HepG2 (cell line): Measurements from ENCODE around the gene RMI2. TPM values are rescaled to one million over a fixed set of nuclear protein-coding genes. Genes with fewer than 3 reads are reported as not detected.
A peak's percentile ranks its signal among the peaks of the same experiment; 100 is the strongest.

Experiments used
- ATAC-seq: fragments of 200-7000 bp; cut with Tn5 transposase; 3 replicates; pipeline ENCODE4 v1.9.1; 2020; ENCODE audit warnings: mild to moderate bottlenecking, moderate library complexity
- BruUV-seq: library from RNA; stranded (reverse); fragments of 400-500 nt; replicated peaks from 2 replicates; lab custom pipeline; 2021; lab: Mats Ljungman, UMichigan
- CTCF ChIA-PET: fragments of 300-600 bp; formaldehyde crosslinking; extraction: SDS; loops from one replicate; lab custom pipeline; 2021; ENCODE audit warnings: low total read pairs, inconsistent platforms, low intra/inter-chr PET ratio; lab: Yijun Ruan, JAX
- POLR2A ChIA-PET: fragments of 350-600 bp; sonication (Branson Sonifier 250); formaldehyde crosslinking; loops from one replicate; lab custom pipeline; 2020; ENCODE audit warnings: antibody characterized with exemption, inconsistent platforms; lab: Yijun Ruan, JAX
- DNase-seq: peaks from one replicate; pipeline ENCODE4 v3.0.0-alpha.2; 2015; ENCODE audit warnings: low spot score
- FAIRE-seq: peaks from 3 replicates; lab custom pipeline; 2011; peaks lifted over from hg19 to GRCh38; lab: Jason Lieb, UNC
- H2AFZ ChIP-seq: one replicate; pipeline ENCODE4 v1.6.1; 2011; ENCODE audit warnings: low read length, inconsistent platforms
- H3K27ac ChIP-seq: fragments of 300-600 bp; 3 replicates; pipeline ENCODE4 v1.8.0; 2011; ENCODE audit warnings: mixed run types, mild to moderate bottlenecking, mixed read lengths, low read length, inconsistent platforms; ENCODE audit not compliant: insufficient read depth; ENCODE audit errors: extremely low read length
- H3K27me3 ChIP-seq, 2 experiments: fragments of 200-600 bp in 1 of 2; 2 replicates in 1 of 2; 3 replicates in 1 of 2; pipeline versions ENCODE4 v1.6.0 to v1.8.0; 2011; ENCODE audit warnings: low read length in 2 of 2, mild to moderate bottlenecking in 2 of 2, moderate library complexity in 2 of 2, inconsistent platforms in 1 of 2; ENCODE audit not compliant: insufficient read depth in 2 of 2, control insufficient read depth in 1 of 2
- H3K36me3 ChIP-seq, 2 experiments: fragments of 200-600 bp in 1 of 2; replicated peaks in 1 of 2; 2 replicates in 1 of 2; 3 replicates in 1 of 2; pipeline versions ENCODE4 v1.5.1 to v1.8.0; 2011; ENCODE audit warnings: low read length in 2 of 2, inconsistent platforms in 1 of 2; ENCODE audit not compliant: insufficient read depth in 2 of 2, control insufficient read depth in 1 of 2
- H3K4me1 ChIP-seq: 2 replicates; pipeline ENCODE4 v1.5.1; 2012; ENCODE audit warnings: low read length, inconsistent platforms; ENCODE audit not compliant: insufficient read depth
- H3K4me2 ChIP-seq: 2 replicates; pipeline ENCODE4 v1.6.0; 2011; ENCODE audit warnings: low read depth, low read length, inconsistent platforms
- H3K4me3 ChIP-seq, 3 experiments: fragments of 200-600 bp in 1 of 3; sonication (generic), shearing (Covaris generic) in 1 of 3; replicated peaks in 1 of 3; 2 replicates each; pipeline ENCODE4 v1.5.1; 2011 to 2016; ENCODE audit warnings: low read length in 3 of 3, inconsistent platforms in 2 of 3, low read depth in 2 of 3, mild to moderate bottlenecking in 2 of 3, control low read depth in 1 of 3, mixed read lengths in 1 of 3; ENCODE audit not compliant: insufficient read depth in 1 of 3
- H3K79me2 ChIP-seq: one replicate; pipeline ENCODE4 v1.6.1; 2011; ENCODE audit warnings: low read length, inconsistent platforms; ENCODE audit not compliant: insufficient read depth
- H3K9ac ChIP-seq: 2 replicates; pipeline ENCODE4 v1.6.0; 2011; ENCODE audit warnings: mild to moderate bottlenecking, low read depth, low read length, inconsistent platforms; ENCODE audit not compliant: insufficient read depth
- H3K9me3 ChIP-seq: 2 replicates; pipeline ENCODE4 v1.5.1; 2012; ENCODE audit warnings: mild to moderate bottlenecking, low read length
- H4K20me1 ChIP-seq: 2 replicates; pipeline ENCODE4 v1.6.0; 2011; ENCODE audit warnings: inconsistent platforms, mild to moderate bottlenecking, low read length, moderate library complexity; ENCODE audit not compliant: insufficient read depth
- BHLHE40 ChIP-seq: IDR thresholded peaks from 2 replicates; pipeline ENCODE4 v1.6.1; 2011; ENCODE audit warnings: low read length, improper control_type of control experiment
- CAMTA2 ChIP-seq: sonication (generic); formaldehyde crosslinking; IDR thresholded peaks from 2 replicates; pipeline ENCODE4 v1.4.0; 2020; ENCODE audit warnings: mild to moderate bottlenecking, missing genetic modification reagents, borderline replicate concordance
- DPF2 ChIP-seq: sonication (generic); formaldehyde crosslinking; IDR thresholded peaks from 2 replicates; pipeline ENCODE4 v1.4.0; 2020; ENCODE audit warnings: mild to moderate bottlenecking, low read depth, missing genetic modification reagents, borderline replicate concordance
- DR1 ChIP-seq: sonication (generic); formaldehyde crosslinking; IDR thresholded peaks from 2 replicates; pipeline ENCODE4 v1.8.0; 2021; ENCODE audit warnings: mild to moderate bottlenecking, missing genetic modification reagents, inconsistent platforms
- FOXK2 ChIP-seq: fragments of 450-650 bp; IDR thresholded peaks from 2 replicates; pipeline ENCODE4 v1.6.1; 2016
- FOXM1 ChIP-seq: sonication (generic); formaldehyde crosslinking; IDR thresholded peaks from 2 replicates; pipeline ENCODE4 v1.5.0; 2020; ENCODE audit warnings: missing genetic modification reagents
- HOXD1 ChIP-seq: sonication (generic); formaldehyde crosslinking; IDR thresholded peaks from 2 replicates; pipeline ENCODE4 v1.5.0; 2020; ENCODE audit warnings: missing genetic modification reagents
- RFX5 ChIP-seq: IDR thresholded peaks from 2 replicates; pipeline ENCODE4 v1.6.1; 2011; ENCODE audit warnings: low read depth, low read length, improper control_type of control experiment
- SALL1 ChIP-seq: sonication (generic); formaldehyde crosslinking; IDR thresholded peaks from 2 replicates; pipeline ENCODE4 v1.8.0; 2022; ENCODE audit warnings: mild to moderate bottlenecking, missing genetic modification reagents
- SRSF4 ChIP-seq: fragments of 200-400 bp; formaldehyde crosslinking; IDR thresholded peaks from one replicate; pipeline ENCODE4 v1.6.1; 2018; ENCODE audit warnings: mild to moderate bottlenecking, low read depth, low read length, moderate library complexity; ENCODE audit not compliant: poor library complexity, severe bottlenecking
- STAT6 ChIP-seq: sonication (generic); formaldehyde crosslinking; IDR thresholded peaks from 2 replicates; pipeline ENCODE4 v1.4.0; 2020; ENCODE audit warnings: missing genetic modification reagents, mild to moderate bottlenecking, borderline replicate concordance
- TBP ChIP-seq: sonication (generic); formaldehyde crosslinking; IDR thresholded peaks from 2 replicates; pipeline ENCODE4 v1.5.0; 2020; ENCODE audit warnings: missing genetic modification reagents
- TBX3 ChIP-seq: fragments of 450-650 bp; IDR thresholded peaks from 2 replicates; pipeline ENCODE4 v1.6.1; 2017; ENCODE audit warnings: antibody characterized with exemption, mild to moderate bottlenecking, inconsistent platforms, borderline replicate concordance
- ZHX1 ChIP-seq: sonication (generic); formaldehyde crosslinking; IDR thresholded peaks from 2 replicates; pipeline ENCODE4 v1.8.1; 2022; ENCODE audit warnings: low read depth, mild to moderate bottlenecking, missing genetic modification reagents
- ZMYM3 ChIP-seq: sonication (generic); formaldehyde crosslinking; IDR thresholded peaks from 2 replicates; pipeline ENCODE4 v1.5.1; 2020; ENCODE audit warnings: mild to moderate bottlenecking, missing genetic modification reagents
- ZNF30 ChIP-seq: sonication (generic); formaldehyde crosslinking; IDR thresholded peaks from 2 replicates; pipeline ENCODE4 v1.5.0; 2020; ENCODE audit warnings: mild to moderate bottlenecking, missing genetic modification reagents
- ZNF33B ChIP-seq: sonication (generic); formaldehyde crosslinking; IDR thresholded peaks from 2 replicates; pipeline ENCODE4 v1.5.1; 2020; ENCODE audit warnings: mild to moderate bottlenecking, missing genetic modification reagents
- ZNF607 ChIP-seq: sonication (generic); formaldehyde crosslinking; IDR thresholded peaks from 2 replicates; pipeline ENCODE4 v1.5.1; 2020; ENCODE audit warnings: missing genetic modification reagents, mild to moderate bottlenecking, borderline replicate concordance
- ZNF615 ChIP-seq: sonication (generic); formaldehyde crosslinking; IDR thresholded peaks from 2 replicates; pipeline ENCODE4 v1.5.0; 2020; ENCODE audit warnings: mild to moderate bottlenecking, missing genetic modification reagents, borderline replicate concordance
- ZNF678 ChIP-seq: sonication (generic); formaldehyde crosslinking; IDR thresholded peaks from 2 replicates; pipeline ENCODE4 v1.4.0; 2020; ENCODE audit warnings: mild to moderate bottlenecking, missing genetic modification reagents
- WGBS: methylation state at CpG from one replicate; pipeline ENCODE4 v1.1.6; 2017; ENCODE audit warnings: low lambda C conversion rate; 5-methylcytosine and 5-hydroxymethylcytosine counted together
- in situ Hi-C: cut with HindIII; loops from 2 replicates; pipeline ENCODE4 v1.10.0; 2017; ENCODE audit warnings: low pct_unique_long_range_greater_than_20kb; ENCODE audit not compliant: extremely low pct_ligation_motif_present
- intact Hi-C: fragments of 100-400 bp; cut with micrococcal nuclease; formaldehyde crosslinking; loops from one replicate; pipeline ENCODE4 v1.10.0; 2022; ENCODE audit not compliant: unreplicated experiment
- polyA plus RNA-seq, 8 experiments: library from polyadenylated mRNA; depleted of rRNA in 3 of 8; stranded (reverse) in 7 of 8; unstranded in 1 of 8; fragments of >200 nt; fragmentation: Illumina TruSeq in 4 of 8; extraction: Trizol in 4 of 8; gene quantifications; 2 replicates each; pipeline versions ENCODE4 v1.2.1 to v1.2.3, GENCODE V29; 2011 to 2016; ENCODE audit warnings: low read depth in 4 of 8, missing spikeins in 1 of 8, mixed read lengths in 1 of 8; ENCODE audit not compliant: insufficient read depth in 1 of 8
- total RNA-seq, 5 experiments: library from RNA; depleted of rRNA; stranded (reverse); fragments of >200 nt; fragmentation: Illumina TruSeq; extraction: Trizol; gene quantifications; 2 replicates each; pipeline ENCODE4 v1.2.3, GENCODE V29; 2016; ENCODE audit warnings: low read depth in 1 of 5

Gene RMI2
- total and polyA plus RNA-seq, 2 of the 13 experiments (the other 11 are each of a cell fraction or from before 2014, with no cell fraction given): 24.5 to 55.7 TPM

- Histone ChIP-seq H3K4me1 (peaks cover 26% of the 10 kb centered on the region), H3K27me3 (no peaks in the 10 kb centered on the region), H2AFZ (no peak overlapping the region), H3K79me2 (no peaks in the 10 kb centered on the region), H3K4me3 (no peak overlapping the region), H3K27ac (no peak overlapping the region), H3K9ac (no peak overlapping the region), H4K20me1 (no peaks in the 10 kb centered on the region), H3K36me3 (no peaks in the 10 kb centered on the region), H3K9me3 (no peaks in the 10 kb centered on the region), H3K4me2 (no peak overlapping the region)
- ChIA-PET CTCF (no interaction called here), POLR2A (interaction anchor here (2.2 kb wide), 1 partner anchor 63 kb away, joined by 10 read pairs; the partner anchor contains the start of gene SOCS1)
- no peak for DNase-seq
- in situ Hi-C loops: no loop called here
- ATAC-seq: no peak
- no TSS peak for BruUV-seq
- 84% methylated on average over 8 of the region's 8 CpGs for WGBS
- FAIRE-seq: no peak
- intact Hi-C loops: no loop called here
- TF ChIP-seq TBX3: no peak
- no peak for TF ChIP-seq BHLHE40
- TF ChIP-seq TBP: no peak
- TF ChIP-seq CAMTA2 (CRISPR knock-in tag): no peak
- no peak for TF ChIP-seq SRSF4
- TF ChIP-seq HOXD1: no peak
- no peak for TF ChIP-seq STAT6 (CRISPR knock-in tag)
- TF ChIP-seq ZMYM3 (CRISPR knock-in tag): peak; percentile 90
- TF ChIP-seq ZHX1 (CRISPR knock-in tag): no peak
- TF ChIP-seq ZNF33B (CRISPR knock-in tag): no peak
- no peak for TF ChIP-seq DPF2
- no peak for TF ChIP-seq FOXM1 (CRISPR knock-in tag)
- TF ChIP-seq RFX5: no peak
- TF ChIP-seq SALL1: peak; percentile 18; the same call in 1 of the 2 replicates
- no peak for TF ChIP-seq ZNF678 (CRISPR knock-in tag)
- no peak for TF ChIP-seq ZNF607 (CRISPR knock-in tag)
- TF ChIP-seq FOXK2: no peak
- no peak for TF ChIP-seq ZNF615 (CRISPR knock-in tag)
- no peak for TF ChIP-seq DR1 (CRISPR knock-in tag)
- TF ChIP-seq ZNF30: no peak
Measured at GRCh38 chr16:11318817-11319216, 26.4 kb upstream of the RMI2 start.
